ENCODE results near the gene INPP5D.

DNA sequence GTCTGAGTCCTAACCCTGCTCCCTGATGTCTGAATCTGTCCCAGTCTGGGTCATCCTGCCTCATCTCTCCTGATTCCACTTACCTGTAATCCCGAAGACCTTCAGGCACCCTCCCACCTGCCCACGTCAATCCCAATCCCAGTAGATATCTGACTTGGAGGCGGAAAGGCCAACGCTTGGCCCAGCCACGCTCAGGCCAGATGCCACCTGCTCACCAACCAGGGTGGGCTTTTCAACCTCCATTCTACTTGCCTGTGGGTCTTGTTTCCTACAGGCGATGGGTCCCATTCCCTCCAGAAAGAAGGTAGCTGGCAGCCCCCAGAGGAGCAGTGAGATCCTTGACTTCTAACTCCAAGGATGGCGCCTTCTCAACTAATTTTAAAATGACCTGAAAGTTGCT lies 59.7 kb downstream of the INPP5D start:
- no peak for TF ChIP-seq CTCF (conservative IDR thresholded peaks at IDR 0.05 in 1 of 2, IDR thresholded peaks at IDR 0.05 in 1 of 2; ENCODE audit: low read depth in 1 of 2, low read length in 2 of 2)
- TF ChIP-seq EZH2 (IDR thresholded peaks at IDR 0.05; ENCODE audit: low read length, missing control alignments) = no peak

Data from fibroblast of lung (primary cell).